ENCODE measurements around the gene DPH5. TPM values are rescaled to one million over a fixed set of nuclear protein-coding genes. Genes with fewer than 3 reads are reported as not detected.
"Not testable (repeated sequence)": the region's sequence is repeated elsewhere in the genome, so short reads cannot be mapped to it uniquely, and the experiment has no call there.

The DPH5 gene
- 36.9 TPM for total RNA-seq
- long read RNA-seq, transcript DPH5-203 (8 exons, 1,316 nt) = major isoform, 52 of 62 reads
- long read RNA-seq, partial matches to known transcripts = 0 of 62 reads
- long read RNA-seq, other reads (novel, unspliced or antisense) = 5 of 62 reads

- peak; percentile 99 for ATAC-seq
- peak; percentile 94 for DNase-seq
- intact Hi-C loops (cut with micrococcal nuclease) = no loop called here
These were observed at the start of gene DPH5 for GRCh38 chr1:101025657-101026429. Gene DPH5, minus strand, starts transcription at chr1:101025784. Its CDS starts 341 bp downstream, at chr1:101025443.

GRCh38 chr1:101073836-101074235 lies 48.3 kb upstream of the DPH5 start:
- no peak for ATAC-seq
- intact Hi-C loops (cut with micrococcal nuclease) = no loop called here

GRCh38 chr1:101071470-101071891 lies 45.9 kb upstream of the DPH5 start:
- ATAC-seq (no peak), DNase-seq (no peak)
- intact Hi-C loops (cut with micrococcal nuclease) = no loop called here

More at GRCh38 chr1:101073836-101074235, 48.3 kb upstream of the DPH5 start:
- DNase-seq = no peak

GRCh38 chr1:101069158-101069557 lies 43.6 kb upstream of the DPH5 start:
- intact Hi-C loops (cut with micrococcal nuclease) = no loop called here
- DNase-seq (no peak), ATAC-seq (no peak)

GRCh38 chr1:101066937-101067335 lies 41.4 kb upstream of the DPH5 start:
- DNase-seq; intact Hi-C loops (cut with micrococcal nuclease); ATAC-seq: not testable (repeated sequence)

GRCh38 chr1:101066260-101066936 lies 40.8 kb upstream of the DPH5 start:
- intact Hi-C loops (cut with micrococcal nuclease) = no loop called here
- DNase-seq (no peak), ATAC-seq (no peak)

GRCh38 chr1:101065575-101065974 lies 40.0 kb upstream of the DPH5 start:
- DNase-seq (no peak), ATAC-seq (no peak)
- intact Hi-C loops (cut with micrococcal nuclease) = no loop called here

- no peak for ATAC-seq
- intact Hi-C loops (cut with micrococcal nuclease) = no loop called here
These were observed 39.1 kb upstream of the DPH5 start for GRCh38 chr1:101064697-101065096.

GRCh38 chr1:101060992-101061391 lies 35.4 kb upstream of the DPH5 start:
- ATAC-seq (no peak), DNase-seq (no peak)
- intact Hi-C loops (cut with micrococcal nuclease) = no loop called here

More at GRCh38 chr1:101064697-101065096, 39.1 kb upstream of the DPH5 start:
- no peak for DNase-seq

GRCh38 chr1:101059945-101060542 lies 34.5 kb upstream of the DPH5 start:
- DNase-seq = no peak
- intact Hi-C loops (cut with micrococcal nuclease) = no loop called here
- no peak for ATAC-seq

GRCh38 chr1:101055623-101056022 lies 30.0 kb upstream of the DPH5 start:
- DNase-seq (no peak), ATAC-seq (no peak)
- intact Hi-C loops (cut with micrococcal nuclease) = no loop called here

GRCh38 chr1:101051688-101052638 lies 26.4 kb upstream of the DPH5 start:
- no peak for DNase-seq
- intact Hi-C loops (cut with micrococcal nuclease) = no loop called here
- no peak for ATAC-seq

GRCh38 chr1:101050869-101051268 lies 25.3 kb upstream of the DPH5 start:
- DNase-seq (no peak), ATAC-seq (no peak)
- intact Hi-C loops (cut with micrococcal nuclease) = no loop called here

- no peak for ATAC-seq
- DNase-seq = no peak
- intact Hi-C loops (cut with micrococcal nuclease) = no loop called here
These were observed 19.2 kb upstream of the DPH5 start for GRCh38 chr1:101044749-101045148.

- DNase-seq (no peak), ATAC-seq (no peak)
- intact Hi-C loops (cut with micrococcal nuclease) = no loop called here
These were observed 18.7 kb upstream of the DPH5 start for GRCh38 chr1:101044259-101044658.

- ATAC-seq (peak; percentile 77), DNase-seq (no peak)
- intact Hi-C loops (cut with micrococcal nuclease) = no loop called here
These were observed 18.2 kb upstream of the DPH5 start for GRCh38 chr1:101043776-101044175.

GRCh38 chr1:101041300-101041699 lies 15.7 kb upstream of the DPH5 start:
- no peak for DNase-seq
- intact Hi-C loops (cut with micrococcal nuclease) = no loop called here
- no peak for ATAC-seq

- intact Hi-C loops (cut with micrococcal nuclease) = no loop called here
- no peak for ATAC-seq
- no peak for DNase-seq
These were observed 15.1 kb upstream of the DPH5 start for GRCh38 chr1:101040666-101041065.

- intact Hi-C loops (cut with micrococcal nuclease) = no loop called here
These were observed 13.7 kb upstream of the DPH5 start for GRCh38 chr1:101039245-101039644.

More at GRCh38 chr1:101039245-101039644, 13.7 kb upstream of the DPH5 start:
- DNase-seq (no peak), ATAC-seq (no peak)

All from left ventricle myocardium superior (tissue), 1 donor.